HepG2 (cell line): ENCODE results near the gene RAB29.

Source experiments
- CEBPG ChIP-seq: IDR thresholded peaks from 2 replicates; pipeline ENCODE4 v1.6.1; 2016
- EZH2 ChIP-seq: conservative IDR thresholded peaks from 2 replicates; pipeline ENCODE4 v1.6.1; 2012; ENCODE audit warnings: mild to moderate bottlenecking, low read depth, low read length, moderate library complexity
- HMG20B ChIP-seq: conservative IDR thresholded peaks from 2 replicates; pipeline ENCODE4 v1.6.1; 2016; ENCODE audit warnings: missing genetic modification reagents, missing compliant biosample characterization
- HNRNPK ChIP-seq: fragments of 200-400 bp; formaldehyde crosslinking; IDR thresholded peaks from 2 replicates; pipeline ENCODE4 v1.6.1; 2018; ENCODE audit warnings: low read length, low read depth, moderate library complexity, mild to moderate bottlenecking; ENCODE audit not compliant: poor library complexity, severe bottlenecking
- JUNB ChIP-seq: sonication (generic); formaldehyde crosslinking; IDR thresholded peaks from 2 replicates; pipeline ENCODE4 v1.8.0; 2022; ENCODE audit warnings: missing genetic modification reagents, mild to moderate bottlenecking, borderline replicate concordance
- KLF11 ChIP-seq: IDR thresholded peaks from 2 replicates; pipeline ENCODE4 v1.6.1; 2016; ENCODE audit warnings: missing compliant biosample characterization
- MIXL1 ChIP-seq: IDR thresholded peaks from 2 replicates; pipeline ENCODE4 v1.6.1; 2016
- MXI1 ChIP-seq: IDR thresholded peaks from 3 replicates; pipeline ENCODE4 v1.6.1; 2012; ENCODE audit warnings: low read depth, low read length, inconsistent platforms, borderline replicate concordance
- NFYB ChIP-seq: sonication (generic); formaldehyde crosslinking; IDR thresholded peaks from 2 replicates; pipeline ENCODE4 v1.4.0; 2020; ENCODE audit warnings: missing genetic modification reagents
- NR2C2 ChIP-seq: sonication (generic); formaldehyde crosslinking; IDR thresholded peaks from 2 replicates; pipeline ENCODE4 v1.4.0; 2020; ENCODE audit warnings: missing genetic modification reagents, mild to moderate bottlenecking, moderate library complexity, borderline replicate concordance
- POLR2AphosphoS5 ChIP-seq: IDR thresholded peaks from 2 replicates; pipeline ENCODE4 v1.6.1; 2012; ENCODE audit warnings: low read depth, low read length
- ZNF777 ChIP-seq: sonication (generic); formaldehyde crosslinking; IDR thresholded peaks from 2 replicates; pipeline ENCODE4 v1.4.0; 2020; ENCODE audit warnings: missing genetic modification reagents
- ZSCAN22 ChIP-seq: sonication (generic); formaldehyde crosslinking; IDR thresholded peaks from 2 replicates; pipeline ENCODE4 v1.4.0; 2020; ENCODE audit warnings: mild to moderate bottlenecking, missing genetic modification reagents

DNA sequence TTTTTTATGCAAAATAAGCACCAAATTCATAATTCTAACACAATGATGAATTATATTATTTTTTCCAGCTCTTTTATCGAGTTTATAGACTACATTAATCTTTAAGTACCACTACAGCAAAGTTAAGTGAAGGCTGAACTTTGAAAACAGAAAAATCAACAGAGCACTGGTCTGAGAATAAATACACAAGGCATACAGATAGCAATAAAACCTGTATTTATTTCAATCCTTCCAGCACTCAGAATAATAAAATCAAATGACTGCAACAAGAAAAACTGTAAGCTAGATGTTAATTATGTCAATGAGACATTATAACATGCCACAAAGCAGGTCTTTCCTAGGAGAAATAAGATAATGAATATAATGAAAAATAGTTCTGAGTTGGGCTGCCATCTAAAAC, 49.8 kb downstream of the RAB29 start:
- TF ChIP-seq NR2C2 (CRISPR knock-in tag) (no peak), EZH2 (no peak), HNRNPK (no peak), ZSCAN22 (CRISPR knock-in tag) (no peak), JUNB (CRISPR knock-in tag) (no peak), POLR2AphosphoS5 (no peak), MXI1 (no peak), KLF11 (CRISPR knock-in tag) (no peak), HMG20B (CRISPR knock-in tag) (no peak), MIXL1 (CRISPR knock-in tag) (no peak), ZNF777 (CRISPR knock-in tag) (no peak), NFYB (CRISPR knock-in tag) (no peak), CEBPG (CRISPR knock-in tag) (no peak)
